SK-N-SH (cell line): ENCODE measurements around the gene LDB3. TPM values are rescaled to one million over a fixed set of nuclear protein-coding genes. Genes with fewer than 3 reads are reported as not detected.
A peak's percentile ranks its signal among the peaks of the same experiment; 100 is the strongest.

Experiments used
- CTCF ChIA-PET: fragments of 300-600, 350-600 bp; formaldehyde crosslinking; extraction: SDS; loops from one replicate; lab custom pipeline; 2021; lab: Yijun Ruan, JAX
- POLR2A ChIA-PET: fragments of 350-600 bp; sonication (Branson Sonifier 250); formaldehyde crosslinking; extraction: SDS; loops from one replicate; lab custom pipeline; 2020; ENCODE audit warnings: antibody characterized with exemption, inconsistent platforms; lab: Yijun Ruan, JAX
- DNase-seq: peaks from one replicate; pipeline ENCODE4 v3.0.0; 2012
- H2AFZ ChIP-seq: fragments of 200-600 bp; sonication (generic); 2 replicates; pipeline ENCODE4 v1.8.1; 2016; ENCODE audit warnings: antibody characterized with exemption, mild to moderate bottlenecking, low read depth
- H3F3A ChIP-seq: fragments of 200-600 bp; sonication (generic); replicated peaks from 2 replicates; pipeline ENCODE3; 2016; ENCODE audit warnings: antibody characterized with exemption, mild to moderate bottlenecking; ENCODE audit not compliant: insufficient read depth
- H3K27ac ChIP-seq, 2 experiments: fragments of 200-500 bp in 1 of 2; fragments of 200-600 bp in 1 of 2; sonication (Bioruptor generic) in 1 of 2; sonication (generic), shearing (Covaris generic) in 1 of 2; 2 replicates each; pipeline versions ENCODE4 v1.5.1 to v1.6.1; 2014 to 2016; ENCODE audit warnings: low read depth in 2 of 2, inconsistent platforms in 1 of 2, low read length in 1 of 2, mild to moderate bottlenecking in 1 of 2, mixed read lengths in 1 of 2
- H3K27me3 ChIP-seq: fragments of 200-600 bp; sonication (generic), shearing (Covaris generic); 2 replicates; pipeline ENCODE4 v1.6.1; 2016; ENCODE audit warnings: mixed run types; ENCODE audit not compliant: insufficient read depth
- H3K36me3 ChIP-seq, 2 experiments: fragments of 200-500 bp in 1 of 2; fragments of 200-600 bp in 1 of 2; sonication (Bioruptor generic) in 1 of 2; sonication (generic) in 1 of 2; replicated peaks in 1 of 2; 2 replicates each; pipeline versions ENCODE3 to v1.5.1; 2014 to 2016; ENCODE audit warnings: low read length in 1 of 2, mild to moderate bottlenecking in 1 of 2; ENCODE audit not compliant: insufficient read depth in 2 of 2, control insufficient read depth in 1 of 2
- H3K4me1 ChIP-seq, 2 experiments: fragments of 200-500 bp in 1 of 2; fragments of 200-600 bp in 1 of 2; sonication (Bioruptor generic) in 1 of 2; sonication (generic), shearing (Covaris generic) in 1 of 2; 2 replicates each; pipeline versions ENCODE4 v1.5.1 to v1.6.1; 2014 to 2016; ENCODE audit warnings: low read depth in 1 of 2, low read length in 1 of 2, mixed run types in 1 of 2; ENCODE audit not compliant: insufficient read depth in 2 of 2, control insufficient read depth in 1 of 2
- H3K4me2 ChIP-seq: fragments of 200-600 bp; sonication (generic), shearing (Covaris generic); 2 replicates; pipeline ENCODE4 v1.6.1; 2017; ENCODE audit warnings: mixed run types
- H3K4me3 ChIP-seq, 2 experiments: fragments of 200-500 bp in 1 of 2; fragments of 200-600 bp in 1 of 2; sonication (Bioruptor generic) in 1 of 2; sonication (generic), shearing (Covaris generic) in 1 of 2; 2 replicates each; pipeline versions ENCODE4 v1.5.1 to v1.8.1; 2014 to 2016; ENCODE audit warnings: low read depth in 2 of 2, inconsistent platforms in 1 of 2, low read length in 1 of 2, mild to moderate bottlenecking in 1 of 2, mixed read lengths in 1 of 2, moderate library complexity in 1 of 2
- H3K79me2 ChIP-seq: fragments of 200-600 bp; sonication (generic); 2 replicates; pipeline ENCODE4 v1.8.1; 2017; ENCODE audit warnings: mild to moderate bottlenecking; ENCODE audit not compliant: insufficient read depth
- H3K9ac ChIP-seq: fragments of 200-600 bp; sonication (generic); 2 replicates; pipeline ENCODE4 v1.6.1; 2017; ENCODE audit warnings: mixed run types
- H3K9me2 ChIP-seq: fragments of 200-600 bp; sonication (generic); 2 replicates; pipeline ENCODE4 v1.6.1; 2017; ENCODE audit warnings: mixed run types
- H3K9me3 ChIP-seq: fragments of 200-600 bp; sonication (generic); 2 replicates; pipeline ENCODE4 v1.6.1; 2017; ENCODE audit warnings: mixed run types, mild to moderate bottlenecking, moderate library complexity
- H4K20me1 ChIP-seq: fragments of 200-600 bp; sonication (generic); 2 replicates; pipeline ENCODE4 v1.6.1; 2017; ENCODE audit warnings: mild to moderate bottlenecking, mixed run types; ENCODE audit not compliant: insufficient read depth
- FOXM1 ChIP-seq: IDR thresholded peaks from 2 replicates; pipeline ENCODE4 v1.4.0; 2012; ENCODE audit warnings: low read depth, mild to moderate bottlenecking
- IRF3 ChIP-seq: fragments of 150-350 bp; IDR thresholded peaks from 2 replicates; pipeline ENCODE4 v1.6.1; 2016; ENCODE audit warnings: mild to moderate bottlenecking, low read depth, low read length
- MAX ChIP-seq: IDR thresholded peaks from 2 replicates; pipeline ENCODE4 v1.4.0; 2012; ENCODE audit warnings: low read depth
- MEF2A ChIP-seq: IDR thresholded peaks from 2 replicates; pipeline ENCODE4 v1.4.0; 2012; ENCODE audit warnings: low read depth, borderline replicate concordance
- MXI1 ChIP-seq: IDR thresholded peaks from 2 replicates; pipeline ENCODE4 v1.6.1; 2012; ENCODE audit warnings: mild to moderate bottlenecking, low read depth, low read length, improper control_type of control experiment
- NRF1 ChIP-seq: IDR thresholded peaks from 2 replicates; pipeline ENCODE4 v1.6.1; 2012; ENCODE audit warnings: low read depth, mild to moderate bottlenecking, low read length
- PBX3 ChIP-seq: IDR thresholded peaks from 2 replicates; pipeline ENCODE4; 2012
- REST ChIP-seq: IDR thresholded peaks from 2 replicates; pipeline ENCODE4 v1.6.1; 2012; ENCODE audit warnings: mild to moderate bottlenecking, low read depth, low read length, moderate library complexity
- RFX5 ChIP-seq: IDR thresholded peaks from 2 replicates; pipeline ENCODE4 v1.6.1; 2012; ENCODE audit warnings: mild to moderate bottlenecking, improper control_type of control experiment, low read length
- RXRA ChIP-seq: IDR thresholded peaks from 2 replicates; pipeline ENCODE4 v1.4.0; 2012; ENCODE audit warnings: low read depth, mild to moderate bottlenecking, borderline replicate concordance
- SIN3A ChIP-seq: IDR thresholded peaks from 2 replicates; pipeline ENCODE4 v1.6.1; 2012; ENCODE audit warnings: low read depth, mild to moderate bottlenecking, low read length, moderate library complexity, borderline replicate concordance
- SMC3 ChIP-seq: IDR thresholded peaks from 2 replicates; pipeline ENCODE4 v1.6.1; 2012; ENCODE audit warnings: low read depth, low read length, improper control_type of control experiment
- TCF12 ChIP-seq: IDR thresholded peaks from 2 replicates; pipeline ENCODE4 v1.4.0; 2012
- TEAD4 ChIP-seq: IDR thresholded peaks from 2 replicates; pipeline ENCODE4 v1.4.0; 2012; ENCODE audit warnings: mild to moderate bottlenecking, borderline replicate concordance; ENCODE audit not compliant: insufficient read depth
- YY1 ChIP-seq: IDR thresholded peaks from 2 replicates; pipeline ENCODE4 v1.4.0; 2012; ENCODE audit warnings: low read depth, mild to moderate bottlenecking
- WGBS: methylation state at CpG from one replicate; pipeline ENCODE4 v1.1.6; 2017; ENCODE audit warnings: low lambda C conversion rate; 5-methylcytosine and 5-hydroxymethylcytosine counted together
- polyA plus RNA-seq, 3 experiments: library from polyadenylated mRNA; depleted of rRNA; stranded (reverse); fragments of >200 nt; gene quantifications; 2 replicates each; pipeline ENCODE4 v1.2.3, GENCODE V29; 2012
- TF ChIP-seq, protein P1 (sequence below): IDR thresholded peaks from 2 replicates; pipeline ENCODE4 v1.4.0; 2012; ENCODE audit warnings: low read depth, borderline replicate concordance

Gene LDB3
- polyA plus RNA-seq, 1 of the 3 experiments (the other 2 are of a cell fraction), result 0.48 TPM

GRCh38 chr10:86635402-86635801 is 32.9 kb upstream of the LDB3 start (continued):
- TF ChIP-seq TCF12 (peak; percentile 67; the same call in 1 of the 2 replicates), MEF2A (no peak), RFX5 (no peak), RXRA (0 out of 2 replicates have a peak, but pooled peaks have one; percentile 33), YY1 (no peak), IRF3 (no peak), MAX (no peak), SMC3 (no peak), MXI1 (no peak)

GRCh38 chr10:86636311-86636710 is 32.0 kb upstream of the LDB3 start:
- Histone ChIP-seq H3K79me2 (no peaks in the 10 kb centered on the region), H3K27ac (peak overlapping the region in 1 of 2 experiments; percentile 66; a peak in 2 of 4 replicates), H3K27me3 (no peaks in the 10 kb centered on the region), H3K9me3 (no peaks in the 10 kb centered on the region), H3K36me3 (no peaks in the 10 kb centered on the region), H3F3A (peaks cover 15% of the 10 kb centered on the region), H2AFZ (peak overlapping the region; percentile 18; the same call in 1 of the 2 replicates), H3K4me2 (no peak overlapping the region), H4K20me1 (no peaks in the 10 kb centered on the region), H3K9ac (no peak overlapping the region), H3K9me2 (no peaks in the 10 kb centered on the region), H3K4me3 (no peak overlapping the region), H3K4me1 (peaks cover 0 to 16% of the 10 kb centered on the region in 2 experiments; a peak in 1 of 4 replicates)
- DNase-seq, result no peak
- CTCF ChIA-PET, result interaction anchor here (1.1 to 1.2 kb wide), 2 partner anchors 51 to 238 kb away, joined by 3 read pairs; no protein-coding TSS in a partner anchor
- POLR2A ChIA-PET, result no interaction called here
- TF ChIP-seq MEF2A (no peak), PBX3 (0 out of 2 replicates have a peak, but pooled peaks have one; percentile 8)
- 55% methylated on average over 2 of the region's 2 CpGs for WGBS

- H3K9me2 ChIP-seq, result no peaks in the 10 kb centered on the region
- peaks cover 0 to 14% of the 10 kb centered on the region in 2 experiments; a peak in 2 of 4 replicates for H3K4me1 ChIP-seq
- H3K4me2 ChIP-seq, result no peak overlapping the region
- ChIA-PET CTCF (interaction anchor here (0.6 to 3.7 kb wide), 17 partner anchors 8 to 298 kb away, joined by 3 to 36 read pairs (median 3); no protein-coding TSS in a partner anchor), POLR2A (no interaction called here)
- H3K27ac ChIP-seq, result no peak overlapping the region
- no peaks in the 10 kb centered on the region for H3K9me3 ChIP-seq
- no peak overlapping the region for H3K9ac ChIP-seq
- H3K36me3 ChIP-seq, result no peaks in the 10 kb centered on the region
- H3F3A ChIP-seq, result no peaks in the 10 kb centered on the region
- no peak overlapping the region for H2AFZ ChIP-seq
- no peak overlapping the region for H3K4me3 ChIP-seq
- H3K27me3 ChIP-seq, result no peaks in the 10 kb centered on the region
- no peaks in the 10 kb centered on the region for H3K79me2 ChIP-seq
- peak; percentile 18 for DNase-seq
- H4K20me1 ChIP-seq, result no peaks in the 10 kb centered on the region
- TF ChIP-seq SIN3A, result no peak
- TF ChIP-seq REST, result no peak
- TF ChIP-seq MAX, result no peak
- no peak for TF ChIP-seq NRF1
- TF ChIP-seq MEF2A, result no peak
- TF ChIP-seq RFX5, result no peak
- TF ChIP-seq, protein P1, sequence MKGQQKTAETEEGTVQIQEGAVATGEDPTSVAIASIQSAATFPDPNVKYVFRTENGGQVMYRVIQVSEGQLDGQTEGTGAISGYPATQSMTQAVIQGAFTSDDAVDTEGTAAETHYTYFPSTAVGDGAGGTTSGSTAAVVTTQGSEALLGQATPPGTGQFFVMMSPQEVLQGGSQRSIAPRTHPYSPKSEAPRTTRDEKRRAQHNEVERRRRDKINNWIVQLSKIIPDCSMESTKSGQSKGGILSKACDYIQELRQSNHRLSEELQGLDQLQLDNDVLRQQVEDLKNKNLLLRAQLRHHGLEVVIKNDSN, result no peak
- TF ChIP-seq FOXM1, result no peak
- TF ChIP-seq TEAD4, result no peak
These were observed 26.3 kb upstream of the LDB3 start for GRCh38 chr10:86642021-86642420.
